Spleen (tissue), 11 donors: ENCODE results near the gene DDX20. TPM values are rescaled to one million over a fixed set of nuclear protein-coding genes. Genes with fewer than 3 reads are reported as not detected.

Experiments
- DNase-seq: peaks from one replicate; pipeline ENCODE4 v3.0.0-alpha.2; 2020
- H3K27ac ChIP-seq, 8 donors: fragments of 200-600 bp; sonication (generic) in 7 of 8; 1 replicate in 4 of 8; 2 replicates in 4 of 8; pipeline versions ENCODE4 v1.5.0 to v1.8.0; 2016 to 2021; ENCODE audit warnings: inconsistent platforms in 4 of 8, mild to moderate bottlenecking in 4 of 8, moderate library complexity in 1 of 8
- H3K27me3 ChIP-seq, 7 donors: fragments of 200-600 bp; sonication (generic) in 6 of 7; replicated peaks in 1 of 7; 1 replicate in 4 of 7; 2 replicates in 3 of 7; pipeline versions ENCODE4 v1.5.0 to v1.8.0; 2016 to 2021; ENCODE audit warnings: inconsistent platforms in 3 of 7, mild to moderate bottlenecking in 1 of 7
- H3K36me3 ChIP-seq, 6 donors: fragments of 200-600 bp; sonication (generic) in 5 of 6; 1 replicate in 4 of 6; 2 replicates in 2 of 6; pipeline versions ENCODE4 v1.5.0 to v1.8.0; 2016 to 2021; ENCODE audit warnings: inconsistent platforms in 2 of 6
- H3K4me1 ChIP-seq, 6 donors: fragments of 200-600 bp; sonication (generic) in 5 of 6; 1 replicate in 3 of 6; 2 replicates in 3 of 6; pipeline versions ENCODE4 v1.5.0 to v1.8.0; 2016 to 2021; ENCODE audit warnings: inconsistent platforms in 3 of 6
- H3K4me3 ChIP-seq, 8 donors: fragments of 200-600 bp; sonication (generic) in 7 of 8; 1 replicate in 4 of 8; 2 replicates in 4 of 8; pipeline versions ENCODE4 v1.5.0 to v1.8.0; 2016 to 2021; ENCODE audit warnings: inconsistent platforms in 4 of 8, mild to moderate bottlenecking in 4 of 8, moderate library complexity in 2 of 8
- H3K9me3 ChIP-seq, 8 donors: fragments of 200-600 bp; sonication (generic) in 7 of 8; 1 replicate in 4 of 8; 2 replicates in 4 of 8; pipeline versions ENCODE4 v1.5.0 to v1.8.0; 2016 to 2021; ENCODE audit warnings: inconsistent platforms in 4 of 8
- POLR2A ChIP-seq, 3 donors: fragments of 450-650 bp; IDR thresholded peaks; one replicate each; pipeline ENCODE4 v1.5.1; 2017; ENCODE audit warnings: antibody characterized with exemption in 3 of 3, mild to moderate bottlenecking in 1 of 3
- POLR2AphosphoS5 ChIP-seq, 3 donors: sonication (generic); formaldehyde crosslinking; IDR thresholded peaks; one replicate each; pipeline ENCODE4 v1.5.1; 2017; ENCODE audit warnings: antibody characterized with exemption in 3 of 3
- WGBS, 5 donors: extraction: QIAGEN DNeasy Blood & Tissue Kit in 3 of 5; methylation state at CpG; one replicate each; pipeline versions ENCODE4 v1.1.5 to v1.1.7; 2013 to 2018; 5-methylcytosine and 5-hydroxymethylcytosine counted together
- intact Hi-C: fragments of 100-400 bp; cut with DNase I; formaldehyde crosslinking; loops from one replicate; pipeline ENCODE4 v1.15.0; 2023; ENCODE audit warnings: low total_unique reads
- polyA plus RNA-seq, 3 donors: library from polyadenylated mRNA; stranded (reverse); fragments of 200-250 nt; gene quantifications; one replicate each; pipeline ENCODE4 v1.2.1, GENCODE V29; 2013
- total RNA-seq, 7 donors: library from RNA; depleted of rRNA in 3 of 7; stranded (reverse); fragments of >200 nt in 3 of 7; fragmentation: NEBNext Ultra II Directional in 4 of 7; extraction: Animal tissue kit (Norgen Biotek cat#: 25700) in 4 of 7; gene quantifications; one replicate each; pipeline versions ENCODE4 v1.1.0 to v1.2.1, GENCODE V29; 2016 to 2021
- TF ChIP-seq, protein P1 (sequence below), 11 experiments: fragments of 200-600 bp in 7 of 11; fragments of 450-650 bp in 4 of 11; sonication (generic) in 4 of 11; IDR thresholded peaks in 8 of 11; conservative IDR thresholded peaks in 3 of 11; 1 replicate in 7 of 11; 2 replicates in 4 of 11; pipeline versions ENCODE4 v1.4.0 to v1.8.0; 2016 to 2021; ENCODE audit warnings: antibody characterized with exemption in 11 of 11, inconsistent platforms in 4 of 11, mild to moderate bottlenecking in 1 of 11
- donor health status: healthy with polysubstance abuse.
- donor health status: DM: no; HTN: no; CAD: no; lungs with moderate emphysema.
- donor health status: DM: no; HTN: no; CAD: no.
- donor health status: Bipolar disorder and iron deficiency.
- donor health status: healthy.
- donor health status: DM: no; HTN: no; CAD: no.
- donor health status: DM: yes; HTN: yes; CAD: no.

Gene DDX20
- total and polyA plus RNA-seq, 10 donors: 7.6 to 40.3 (median 13.3) TPM

DNA sequence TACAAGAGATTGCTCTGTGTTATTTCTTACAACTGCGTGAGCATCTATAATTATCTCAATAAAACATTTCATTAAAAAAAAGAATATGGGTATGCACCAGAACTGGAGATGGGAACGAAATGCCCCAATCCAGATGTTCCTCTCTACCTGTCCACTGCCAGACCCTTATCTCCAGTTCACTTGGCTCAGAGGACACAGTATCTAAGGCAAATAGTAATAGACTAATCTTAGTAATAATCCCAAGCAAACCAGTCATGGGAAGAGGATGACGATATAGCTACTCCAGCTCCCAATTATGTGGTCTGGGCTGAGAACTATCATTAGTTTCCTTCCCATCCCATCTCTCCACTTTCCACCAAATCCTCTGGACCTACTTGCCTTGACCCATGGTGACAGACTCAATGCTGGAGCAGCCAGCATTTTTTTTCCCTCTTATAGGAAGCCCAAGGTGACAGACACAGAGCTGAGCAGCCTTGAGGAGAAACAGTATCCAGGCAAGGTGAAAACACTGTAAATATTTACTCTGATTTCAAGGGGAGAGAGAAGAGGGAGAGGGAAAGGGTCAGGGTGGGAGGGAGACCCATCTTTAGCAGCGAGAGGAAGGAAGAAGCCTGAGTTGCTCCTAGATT is 28.7 kb downstream of the DDX20 start:
- Histone ChIP-seq H3K4me3 (no peak overlapping the region), H3K36me3 (peaks cover 0 to 10% (median 0%) of the 10 kb centered on the region in 6 donors), H3K27me3 (no peaks in the 10 kb centered on the region), H3K27ac (no peak overlapping the region), H3K9me3 (no peaks in the 10 kb centered on the region), H3K4me1 (peaks cover 0 to 3% (median 0%) of the 10 kb centered on the region in 6 donors)
- WGBS, 5 donors: 76 to 91% (median 84%) methylated on average over 4 of the region's 4 CpGs
- TF ChIP-seq POLR2AphosphoS5 (IDR thresholded peaks at IDR 0.05) (no peak), POLR2A (IDR thresholded peaks at IDR 0.05) (no peak)
- TF ChIP-seq, protein P1, sequence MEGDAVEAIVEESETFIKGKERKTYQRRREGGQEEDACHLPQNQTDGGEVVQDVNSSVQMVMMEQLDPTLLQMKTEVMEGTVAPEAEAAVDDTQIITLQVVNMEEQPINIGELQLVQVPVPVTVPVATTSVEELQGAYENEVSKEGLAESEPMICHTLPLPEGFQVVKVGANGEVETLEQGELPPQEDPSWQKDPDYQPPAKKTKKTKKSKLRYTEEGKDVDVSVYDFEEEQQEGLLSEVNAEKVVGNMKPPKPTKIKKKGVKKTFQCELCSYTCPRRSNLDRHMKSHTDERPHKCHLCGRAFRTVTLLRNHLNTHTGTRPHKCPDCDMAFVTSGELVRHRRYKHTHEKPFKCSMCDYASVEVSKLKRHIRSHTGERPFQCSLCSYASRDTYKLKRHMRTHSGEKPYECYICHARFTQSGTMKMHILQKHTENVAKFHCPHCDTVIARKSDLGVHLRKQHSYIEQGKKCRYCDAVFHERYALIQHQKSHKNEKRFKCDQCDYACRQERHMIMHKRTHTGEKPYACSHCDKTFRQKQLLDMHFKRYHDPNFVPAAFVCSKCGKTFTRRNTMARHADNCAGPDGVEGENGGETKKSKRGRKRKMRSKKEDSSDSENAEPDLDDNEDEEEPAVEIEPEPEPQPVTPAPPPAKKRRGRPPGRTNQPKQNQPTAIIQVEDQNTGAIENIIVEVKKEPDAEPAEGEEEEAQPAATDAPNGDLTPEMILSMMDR (IDR thresholded peaks at IDR 0.05 in 8 of 11, conservative IDR thresholded peaks at IDR 0.05 in 3 of 11): no peak
- intact Hi-C loops: no loop called here
- DNase-seq: no peak

DNA sequence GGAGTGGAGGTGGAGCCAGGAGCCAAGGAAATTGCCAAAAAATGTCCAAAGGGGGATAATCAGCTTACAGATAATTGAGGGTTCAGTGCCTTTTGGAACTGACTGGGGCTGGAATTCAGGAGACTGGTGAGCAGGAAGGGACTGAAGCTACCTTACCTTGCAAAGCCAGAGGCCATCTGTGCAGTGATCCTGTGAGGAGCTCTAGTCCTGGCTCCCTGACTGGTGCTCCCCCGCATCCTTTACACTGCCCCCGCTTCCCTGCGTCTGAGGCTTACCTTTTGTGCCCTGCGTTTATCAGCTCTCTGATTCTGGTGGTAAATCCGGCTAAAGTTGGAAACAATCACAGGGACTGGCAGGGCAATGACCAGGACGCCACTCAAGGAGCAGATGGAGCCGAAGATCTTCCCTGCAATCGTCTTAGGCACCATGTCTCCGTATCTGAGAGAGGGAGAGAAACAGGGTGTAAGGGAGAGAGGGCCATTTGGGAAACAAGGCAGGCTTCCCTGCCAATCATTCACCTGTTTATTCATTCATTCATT is 31.0 kb downstream of the DDX20 start:
- Histone ChIP-seq H3K27me3 (peaks cover 0 to 7% (median 0%) of the 10 kb centered on the region in 7 donors), H3K9me3 (no peaks in the 10 kb centered on the region), H3K36me3 (no peaks in the 10 kb centered on the region), H3K4me1 (peaks cover 0 to 9% (median 0%) of the 10 kb centered on the region in 6 donors), H3K27ac (no peak overlapping the region), H3K4me3 (no peak overlapping the region)
- TF ChIP-seq, protein P1 (IDR thresholded peaks at IDR 0.05 in 8 of 11, conservative IDR thresholded peaks at IDR 0.05 in 3 of 11): no peak
- no peak for TF ChIP-seq POLR2AphosphoS5 (IDR thresholded peaks at IDR 0.05)
- TF ChIP-seq POLR2A (IDR thresholded peaks at IDR 0.05): no peak
- intact Hi-C loops: no loop called here
- DNase-seq: no peak
- WGBS, 5 donors: 79 to 93% (median 90%) methylated on average over 9 of the region's 9 CpGs

DNA sequence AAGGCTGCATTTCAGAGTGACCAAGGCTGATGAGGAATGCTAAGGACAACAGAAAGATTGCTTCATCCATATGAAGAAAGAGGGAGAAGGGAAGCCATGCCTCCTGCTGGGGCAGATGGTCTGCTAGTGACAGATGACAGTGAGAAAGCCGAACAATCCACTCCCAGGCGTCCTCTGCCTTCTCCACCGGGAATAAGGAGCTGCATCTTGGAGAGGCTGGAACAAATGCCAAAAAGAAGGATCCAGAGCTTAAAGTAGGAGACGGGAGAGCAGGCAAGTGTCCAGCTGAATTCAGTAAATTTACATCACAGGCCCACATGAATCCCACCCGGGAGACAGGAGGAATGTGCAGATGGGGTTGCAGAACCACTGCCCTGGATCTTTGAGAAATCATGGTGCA is 33.4 kb downstream of the DDX20 start:
- Histone ChIP-seq H3K9me3 (no peaks in the 10 kb centered on the region), H3K27ac (peak overlapping the region in 2 of 8 donors; percentile 15 to 45), H3K36me3 (no peaks in the 10 kb centered on the region), H3K27me3 (peaks cover 0 to 8% (median 0%) of the 10 kb centered on the region in 7 donors), H3K4me1 (peaks cover 0 to 13% (median 4%) of the 10 kb centered on the region in 6 donors), H3K4me3 (no peak overlapping the region)
- no peak for DNase-seq
- WGBS, 5 donors: 69 to 85% (median 77%) methylated on average over 5 of the region's 5 CpGs
- no peak for TF ChIP-seq POLR2A (IDR thresholded peaks at IDR 0.05)
- no peak for TF ChIP-seq POLR2AphosphoS5 (IDR thresholded peaks at IDR 0.05)
- TF ChIP-seq, protein P1 (IDR thresholded peaks at IDR 0.05 in 8 of 11, conservative IDR thresholded peaks at IDR 0.05 in 3 of 11): no peak
- intact Hi-C loops: no loop called here

DNA sequence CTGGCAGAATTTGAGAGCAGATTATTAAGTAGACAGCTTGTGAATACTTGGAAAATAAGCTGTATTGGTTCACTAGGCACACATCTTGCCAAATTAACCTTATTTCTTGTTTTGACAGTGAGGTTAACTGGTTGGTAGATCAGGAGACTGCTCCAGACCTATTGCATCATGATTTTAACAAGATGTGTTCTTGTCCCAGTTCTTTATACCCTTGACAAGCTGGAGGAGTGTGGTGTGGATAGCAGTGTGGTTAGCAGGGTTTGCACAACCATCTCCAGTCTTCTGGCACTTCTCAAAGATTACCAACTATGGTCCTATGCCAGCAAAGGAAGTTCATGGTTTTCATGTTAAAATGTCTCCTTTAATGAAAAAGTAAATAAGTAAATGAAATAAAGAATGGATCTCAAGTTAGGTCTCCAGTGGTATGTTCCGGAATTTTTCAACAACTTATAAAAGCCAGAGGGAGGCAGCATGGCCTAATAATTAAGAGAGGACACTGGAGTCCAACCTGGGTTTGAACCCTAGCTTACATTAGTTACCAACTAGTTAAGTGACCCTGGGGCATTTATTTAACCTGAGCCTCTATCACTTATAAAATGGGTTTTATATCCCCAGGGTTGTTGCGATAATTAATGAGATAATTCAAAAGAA is 34.1 kb downstream of the DDX20 start:
- intact Hi-C loops: loop anchor here (10.0 kb wide), 1 partner anchor 205 kb away; no protein-coding TSS in a partner anchor
- Histone ChIP-seq H3K36me3 (no peaks in the 10 kb centered on the region), H3K27ac (peak overlapping the region in 3 of 8 donors; percentile 8 to 45 (median 15)), H3K4me3 (no peak overlapping the region), H3K27me3 (peaks cover 0 to 8% (median 0%) of the 10 kb centered on the region in 7 donors), H3K4me1 (peaks cover 0 to 13% (median 4%) of the 10 kb centered on the region in 6 donors), H3K9me3 (no peaks in the 10 kb centered on the region)
- no peak for DNase-seq
- TF ChIP-seq POLR2AphosphoS5 (IDR thresholded peaks at IDR 0.05): no peak
- TF ChIP-seq, protein P1 (IDR thresholded peaks at IDR 0.05 in 8 of 11, conservative IDR thresholded peaks at IDR 0.05 in 3 of 11): peak in 2 of 11 experiments; percentile 20 to 23
- WGBS, 5 donors: 83 to 97% (median 88%) methylated on average over 2 of the region's 2 CpGs
